PC-3 (cell line): ENCODE data around the gene P3H2. TPM values are rescaled to one million over a fixed set of nuclear protein-coding genes. Genes with fewer than 3 reads are reported as not detected.
A peak's percentile ranks its signal among the peaks of the same experiment; 100 is the strongest.
"Not testable (repeated sequence)": the region's sequence is repeated elsewhere in the genome, so short reads cannot be mapped to it uniquely, and the experiment has no call there.

ENCODE experiments used
- ATAC-seq: fragments of 200-7000 bp; cut with Tn5 transposase; 2 replicates; pipeline ENCODE4 v1.9.1; 2020; ENCODE audit warnings: mild to moderate bottlenecking, moderate library complexity
- BruUV-seq: library from RNA; stranded (reverse); fragments of 400-500 nt; replicated peaks from 2 replicates; lab custom pipeline; 2021; lab: Mats Ljungman, UMichigan
- CTCF ChIA-PET: fragments of 300-600 bp; sonication (Branson Sonifier 250); formaldehyde crosslinking; loops from one replicate; lab custom pipeline; 2022; ENCODE audit warnings: antibody characterized with exemption; lab: Charles Lee
- POLR2A ChIA-PET: fragments of 300-600 bp; sonication (Branson Sonifier 250); formaldehyde crosslinking; loops from one replicate; lab custom pipeline; 2022; ENCODE audit warnings: antibody characterized with exemption; ENCODE audit not compliant: unreplicated experiment; lab: Charles Lee
- DNase-seq: peaks from one replicate; pipeline ENCODE4 v3.0.0-alpha.2; 2015
- H2AFZ ChIP-seq: fragments of 300-600 bp; sonication (generic); 2 replicates; pipeline ENCODE4 v1.6.0; 2016; ENCODE audit warnings: antibody characterized with exemption, low read length
- H3F3A ChIP-seq: fragments of 300-600 bp; sonication (generic); one replicate; pipeline ENCODE4 v1.6.0; 2017; ENCODE audit warnings: antibody characterized with exemption, low read length, control low read depth, mild to moderate bottlenecking; ENCODE audit not compliant: unreplicated experiment
- H3K27ac ChIP-seq: fragments of 300-600 bp; sonication (generic); 2 replicates; pipeline ENCODE4 v1.5.1; 2016; ENCODE audit warnings: mild to moderate bottlenecking, low read length
- H3K27me3 ChIP-seq: fragments of 300-600 bp; sonication (generic); 2 replicates; pipeline ENCODE4 v1.6.1; 2016; ENCODE audit warnings: low read length, mixed read lengths
- H3K36me3 ChIP-seq: fragments of 300-600 bp; sonication (generic); 2 replicates; pipeline ENCODE4 v1.6.1; 2016; ENCODE audit warnings: low read depth, mixed run types, low read length, mixed read lengths
- H3K4me1 ChIP-seq: fragments of 300-600 bp; sonication (generic); 2 replicates; pipeline ENCODE4 v1.5.1; 2016; ENCODE audit warnings: low read length; ENCODE audit not compliant: insufficient read depth
- H3K4me2 ChIP-seq: fragments of 300-600 bp; sonication (generic); 2 replicates; pipeline ENCODE4 v1.6.0; 2016; ENCODE audit warnings: low read length
- H3K4me3 ChIP-seq: fragments of 300-600 bp; sonication (generic); 2 replicates; pipeline ENCODE4 v1.5.1; 2016; ENCODE audit warnings: mild to moderate bottlenecking, low read length, mixed read lengths
- H3K79me2 ChIP-seq: fragments of 300-600 bp; sonication (generic); 2 replicates; pipeline ENCODE4 v1.6.1; 2017; ENCODE audit warnings: low read length, mixed read lengths
- H3K9ac ChIP-seq: fragments of 300-600 bp; sonication (generic); 2 replicates; pipeline ENCODE4 v1.6.0; 2016; ENCODE audit warnings: mild to moderate bottlenecking, low read length
- H3K9me2 ChIP-seq: fragments of 300-600 bp; sonication (generic); replicated peaks from 2 replicates; pipeline ENCODE4 v1.6.1; 2016; ENCODE audit warnings: mixed run types, low read length, mixed read lengths
- H3K9me3 ChIP-seq: fragments of 300-600 bp; sonication (generic); 2 replicates; pipeline ENCODE4 v1.6.1; 2016; ENCODE audit warnings: low read length, mixed read lengths
- H4K20me1 ChIP-seq: fragments of 300-600 bp; sonication (generic); 2 replicates; pipeline ENCODE4 v1.6.1; 2016; ENCODE audit warnings: low read length, mixed read lengths
- EZH2 ChIP-seq: fragments of 300-600 bp; sonication (generic); IDR thresholded peaks from one replicate; pipeline ENCODE4 v1.6.1; 2017; ENCODE audit warnings: antibody characterized with exemption, mild to moderate bottlenecking, low read length; ENCODE audit not compliant: unreplicated experiment
- EZH2phosphoT487 ChIP-seq: fragments of 300-600 bp; sonication (generic); IDR thresholded peaks from 2 replicates; pipeline ENCODE4 v1.6.1; 2018; ENCODE audit warnings: mild to moderate bottlenecking, antibody characterized with exemption, low read length, borderline replicate concordance
- intact Hi-C: fragments of 100-400 bp; cut with micrococcal nuclease; formaldehyde crosslinking; loops from 2 replicates; pipeline ENCODE4 v1.9.0; 2023
- total RNA-seq: library from RNA; depleted of rRNA; stranded (reverse); fragments of >200 nt; gene quantifications from 2 replicates; pipeline ENCODE4 v1.2.3, GENCODE V29; 2014
- TF ChIP-seq, protein P1 (sequence below): fragments of 300-600 bp; sonication (generic); conservative IDR thresholded peaks from 2 replicates; pipeline ENCODE4 v1.5.1; 2017; ENCODE audit warnings: antibody characterized with exemption, low read depth, mild to moderate bottlenecking, low read length

P3H2 gene
- total RNA-seq, 1 experiment from 2014 or later = 4.5 TPM

DNA sequence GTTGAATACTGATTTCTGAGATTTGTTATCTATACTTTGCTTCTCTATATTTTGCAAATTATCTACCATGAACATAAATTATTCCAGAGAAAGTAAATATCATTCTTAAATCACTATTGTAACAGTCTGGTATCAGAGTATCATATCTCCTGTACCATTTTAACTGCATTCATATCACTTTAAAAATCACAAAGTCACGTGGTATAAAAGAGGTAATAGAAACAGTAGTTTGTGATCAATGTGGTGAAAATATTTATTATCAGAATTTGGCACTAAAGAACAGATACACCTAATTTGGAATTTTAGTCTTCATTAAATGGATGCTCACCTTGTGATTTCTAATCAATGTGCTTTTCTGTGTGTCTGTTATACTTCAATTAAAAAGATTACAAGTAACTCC, 47.8 kb downstream of the P3H2 start:
- intact Hi-C loops = no loop called here
- peaks cover 38% of the 10 kb centered on the region for H3K4me1 ChIP-seq

DNA sequence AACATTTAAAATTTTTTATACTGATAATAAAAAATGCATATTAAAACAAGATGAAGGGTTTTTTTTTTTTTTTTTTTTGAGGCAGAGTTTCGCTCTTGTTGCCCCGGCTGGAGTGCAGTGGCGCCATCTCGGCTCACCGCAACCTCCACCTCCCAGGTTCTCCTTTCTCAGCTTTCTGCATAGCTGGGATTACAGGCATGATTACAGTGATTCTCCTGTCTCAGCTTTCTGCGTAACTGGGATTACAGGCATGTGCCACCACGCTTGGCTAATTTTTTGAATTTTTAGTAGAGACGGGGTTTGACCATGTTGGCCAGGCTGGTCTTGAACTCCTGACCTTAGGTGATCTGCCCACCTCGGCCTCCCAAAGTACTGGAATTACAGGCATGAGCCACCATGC, 48.8 kb downstream of the P3H2 start:
- CTCF ChIA-PET, H3K27ac ChIP-seq: not testable (repeated sequence)

More for the DNA sequence above, 47.8 kb downstream of the P3H2 start:
- Histone ChIP-seq H3K9ac (no peak overlapping the region), H3F3A (peaks cover 12% of the 10 kb centered on the region), H3K27me3 (no peaks in the 10 kb centered on the region), H3K79me2 (no peaks in the 10 kb centered on the region), H3K36me3 (no peaks in the 10 kb centered on the region), H3K9me3 (no peaks in the 10 kb centered on the region), H3K27ac (no peak overlapping the region), H2AFZ (no peak overlapping the region), H4K20me1 (no peaks in the 10 kb centered on the region), H3K4me2 (no peak overlapping the region), H3K4me3 (no peak overlapping the region), H3K9me2 (0 out of 2 replicates have a peak, but pooled peaks cover 5% of the 10 kb centered on the region)
- ATAC-seq (no peak), DNase-seq (no peak)
- CTCF ChIA-PET = no interaction called here
- POLR2A ChIA-PET = no interaction called here
- no peak for TF ChIP-seq EZH2phosphoT487
- TF ChIP-seq, protein P1, sequence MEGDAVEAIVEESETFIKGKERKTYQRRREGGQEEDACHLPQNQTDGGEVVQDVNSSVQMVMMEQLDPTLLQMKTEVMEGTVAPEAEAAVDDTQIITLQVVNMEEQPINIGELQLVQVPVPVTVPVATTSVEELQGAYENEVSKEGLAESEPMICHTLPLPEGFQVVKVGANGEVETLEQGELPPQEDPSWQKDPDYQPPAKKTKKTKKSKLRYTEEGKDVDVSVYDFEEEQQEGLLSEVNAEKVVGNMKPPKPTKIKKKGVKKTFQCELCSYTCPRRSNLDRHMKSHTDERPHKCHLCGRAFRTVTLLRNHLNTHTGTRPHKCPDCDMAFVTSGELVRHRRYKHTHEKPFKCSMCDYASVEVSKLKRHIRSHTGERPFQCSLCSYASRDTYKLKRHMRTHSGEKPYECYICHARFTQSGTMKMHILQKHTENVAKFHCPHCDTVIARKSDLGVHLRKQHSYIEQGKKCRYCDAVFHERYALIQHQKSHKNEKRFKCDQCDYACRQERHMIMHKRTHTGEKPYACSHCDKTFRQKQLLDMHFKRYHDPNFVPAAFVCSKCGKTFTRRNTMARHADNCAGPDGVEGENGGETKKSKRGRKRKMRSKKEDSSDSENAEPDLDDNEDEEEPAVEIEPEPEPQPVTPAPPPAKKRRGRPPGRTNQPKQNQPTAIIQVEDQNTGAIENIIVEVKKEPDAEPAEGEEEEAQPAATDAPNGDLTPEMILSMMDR = no peak
- no TSS peak for BruUV-seq

DNA sequence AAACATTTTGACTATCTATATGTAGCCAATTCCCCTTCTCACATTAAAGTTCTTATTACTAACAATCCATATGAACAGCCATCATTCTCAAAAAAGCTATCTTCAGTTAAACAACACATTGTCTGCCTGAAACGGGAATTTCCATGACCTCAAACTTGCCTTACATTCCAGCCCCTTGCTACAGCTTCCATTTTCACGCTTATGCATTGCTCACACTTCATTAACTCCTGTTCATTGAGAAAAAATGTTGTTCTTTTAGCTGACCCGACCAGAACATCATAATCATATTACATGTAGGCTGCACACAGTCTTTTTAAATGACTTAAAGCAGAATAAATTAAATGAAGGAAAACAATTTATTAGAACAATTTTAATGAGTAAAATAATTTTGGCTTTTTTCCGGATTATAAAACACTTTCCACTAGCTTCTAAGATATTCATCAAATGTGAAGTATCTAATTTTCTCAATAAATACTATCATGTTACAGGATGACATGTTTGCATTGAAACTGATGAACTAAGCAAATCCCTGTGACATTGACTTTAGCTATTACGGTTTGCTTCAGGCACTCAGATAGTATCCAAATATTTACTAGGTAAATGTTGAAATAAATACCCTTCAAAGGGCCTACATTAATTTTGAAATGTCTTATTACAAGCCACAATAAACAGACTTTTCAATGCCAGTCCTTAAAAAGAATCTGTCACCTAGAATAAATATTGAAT, 49.9 kb downstream of the P3H2 start:
- Histone ChIP-seq H3K36me3 (no peaks in the 10 kb centered on the region), H3K79me2 (no peaks in the 10 kb centered on the region), H3K4me3 (no peak overlapping the region), H4K20me1 (no peaks in the 10 kb centered on the region), H3K27ac (no peak overlapping the region), H3K9ac (no peak overlapping the region), H3K9me3 (no peaks in the 10 kb centered on the region), H3F3A (peaks cover under 1% of the 10 kb centered on the region), H3K4me1 (peaks cover 17% of the 10 kb centered on the region), H3K9me2 (0 out of 2 replicates have a peak, but pooled peaks cover 5% of the 10 kb centered on the region), H2AFZ (no peak overlapping the region), H3K27me3 (no peaks in the 10 kb centered on the region), H3K4me2 (peak overlapping the region; percentile 8; the same call in 1 of the 2 replicates)
- ChIA-PET CTCF (interaction anchor here (0.7 kb wide), 1 partner anchor 22 kb away, joined by 5 read pairs; no protein-coding TSS in a partner anchor), POLR2A (no interaction called here)
- intact Hi-C loops = no loop called here
- ATAC-seq = peak; percentile 92
- DNase-seq = peak; percentile 51
- TF ChIP-seq EZH2phosphoT487 (no peak), EZH2 (no peak)
- TF ChIP-seq, protein P1 = no peak
- no TSS peak for BruUV-seq

More for the DNA sequence above, 48.8 kb downstream of the P3H2 start:
- H3K79me2 ChIP-seq, DNase-seq, H4K20me1 ChIP-seq, H3K9me2 ChIP-seq, H3K27me3 ChIP-seq, H3K9me3 ChIP-seq, intact Hi-C loops, H3K36me3 ChIP-seq, POLR2A ChIA-PET, H3K4me2 ChIP-seq, ATAC-seq, H2AFZ ChIP-seq, BruUV-seq, H3K4me3 ChIP-seq, H3K9ac ChIP-seq: not testable (repeated sequence)
- peaks cover 12% of the 10 kb centered on the region for H3F3A ChIP-seq
- peaks cover 28% of the 10 kb centered on the region for H3K4me1 ChIP-seq
